Measurements from ENCODE around the gene TJP2.

Gene TJP2

DNA sequence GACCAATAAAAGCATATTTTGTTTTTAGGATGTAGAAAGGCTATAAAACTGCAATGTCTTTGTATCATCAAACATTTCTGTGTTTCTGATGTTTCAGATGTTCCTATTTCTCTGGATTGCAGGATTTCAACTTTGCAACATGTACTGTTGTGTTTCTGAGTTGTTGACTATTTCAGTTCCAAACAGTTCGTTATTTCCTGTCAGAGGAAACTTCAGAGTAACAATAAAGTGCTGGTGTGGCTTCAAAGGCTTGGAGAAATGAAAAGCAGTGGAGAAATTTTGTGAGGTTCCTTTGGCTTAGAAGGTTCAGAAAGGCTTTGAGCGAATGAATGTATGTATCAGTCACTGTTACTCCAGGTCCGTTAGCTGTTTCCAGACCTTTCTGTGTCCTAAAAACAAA is 17.2 kb downstream of the TJP2 start:
- DNase-seq (ENCODE audit: low spot score): no peak

DNA sequence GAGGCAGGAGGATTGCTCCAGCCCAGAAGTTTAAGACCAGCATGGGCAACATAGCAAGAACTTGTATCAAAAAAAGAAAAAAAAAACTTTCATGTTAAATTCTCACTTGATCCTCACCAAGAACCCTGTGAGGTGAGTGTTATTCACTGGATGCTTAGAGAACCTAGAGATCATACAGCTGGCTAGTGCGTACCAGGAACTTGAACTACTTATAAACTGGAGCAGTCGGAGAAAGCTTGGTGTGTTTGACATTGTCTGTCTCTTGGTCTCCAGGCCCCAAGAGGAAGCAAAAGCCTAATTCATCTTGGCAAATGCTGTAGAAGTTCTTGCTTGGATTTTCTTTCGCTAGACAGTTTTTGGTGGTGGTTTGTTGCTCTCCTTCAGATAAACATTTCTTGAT is 18.1 kb downstream of the TJP2 start:
- DNase-seq (ENCODE audit: low spot score): no peak

GRCh38 chr9:69193685-69194032 is 19.6 kb downstream of the TJP2 start:
- DNase-seq (ENCODE audit: low spot score): no peak

DNA sequence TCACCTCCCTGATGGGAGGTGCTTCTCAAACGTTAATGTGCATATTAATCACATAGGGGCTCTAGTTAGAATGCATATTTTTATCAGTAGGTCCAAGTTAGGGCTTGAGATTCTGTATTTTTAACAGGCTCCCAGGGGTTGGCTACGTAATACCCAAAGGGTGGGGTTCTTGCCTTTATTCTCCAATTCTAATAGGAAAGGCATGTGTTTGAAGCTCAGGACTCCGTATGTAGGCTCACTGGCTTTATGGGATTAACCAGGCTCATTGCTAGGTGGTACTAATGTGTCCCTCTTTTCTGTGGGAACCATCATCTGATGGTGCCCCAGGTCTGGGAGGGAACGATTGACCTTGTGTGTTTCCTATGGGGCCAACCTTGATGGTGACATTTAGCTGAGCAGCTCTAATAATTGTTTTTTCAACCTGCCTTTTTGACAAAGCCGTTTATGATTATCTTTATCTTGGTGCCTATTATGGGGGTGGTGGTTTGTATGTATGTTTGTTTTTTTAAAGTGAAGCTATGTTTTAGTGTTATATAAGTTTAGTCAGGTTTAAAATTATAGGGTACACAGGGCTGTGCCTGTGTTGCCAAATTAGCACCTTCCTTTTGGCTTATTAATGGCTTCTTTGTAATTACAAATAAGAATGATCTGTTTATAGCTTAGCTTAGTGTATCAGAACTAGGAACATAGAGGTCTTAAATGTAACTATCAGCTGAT is 20.8 kb downstream of the TJP2 start:
- no peak for DNase-seq (ENCODE audit: low spot score)

GRCh38 chr9:69195668-69196067 is 21.6 kb downstream of the TJP2 start:
- no peak for DNase-seq (ENCODE audit: low spot score)

GRCh38 chr9:69197687-69198086 is 23.6 kb downstream of the TJP2 start:
- no peak for DNase-seq (ENCODE audit: low spot score)

GRCh38 chr9:69198521-69199220 is 24.6 kb downstream of the TJP2 start:
- no peak for DNase-seq (ENCODE audit: low spot score)

- no peak for DNase-seq (ENCODE audit: low spot score)
Measured at GRCh38 chr9:69199769-69200470, 25.8 kb downstream of the TJP2 start.

- no peak for DNase-seq (ENCODE audit: low spot score)
Measured at GRCh38 chr9:69202556-69202955, 28.5 kb downstream of the TJP2 start.

- no peak for DNase-seq (ENCODE audit: low spot score)
Measured at GRCh38 chr9:69204326-69204725, 30.2 kb downstream of the TJP2 start.

- DNase-seq (ENCODE audit: low spot score): no peak
Measured at GRCh38 chr9:69204849-69205248, 30.8 kb downstream of the TJP2 start.

GRCh38 chr9:69206047-69206446 is 32.0 kb downstream of the TJP2 start:
- no peak for DNase-seq (ENCODE audit: low spot score)

GRCh38 chr9:69207503-69207902 is 33.4 kb downstream of the TJP2 start:
- no peak for DNase-seq (ENCODE audit: low spot score)

GRCh38 chr9:69211424-69212036 is 37.5 kb downstream of the TJP2 start:
- no peak for DNase-seq (ENCODE audit: low spot score)

GRCh38 chr9:69213647-69214046 is 39.6 kb downstream of the TJP2 start:
- DNase-seq (ENCODE audit: low spot score): no peak

DNA sequence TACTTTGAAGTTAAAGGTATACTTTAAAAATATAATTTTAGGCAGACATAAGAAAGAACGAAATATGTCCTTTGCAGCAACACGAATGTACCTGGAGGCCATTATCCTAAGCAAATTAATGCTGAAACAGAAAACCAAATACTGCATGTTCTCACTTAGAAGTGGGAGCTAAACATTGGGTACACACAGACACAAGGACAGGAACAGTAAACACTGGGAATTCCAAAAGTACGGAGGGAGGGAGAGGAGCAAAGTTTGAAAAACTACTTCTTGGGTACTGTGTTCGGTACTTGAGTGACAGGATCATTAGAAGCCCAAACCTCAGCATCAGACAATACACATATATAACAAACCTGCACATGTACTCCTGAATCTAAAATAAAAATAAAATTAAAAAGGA is 40.9 kb downstream of the TJP2 start:
- no peak for DNase-seq (ENCODE audit: low spot score)

DNA sequence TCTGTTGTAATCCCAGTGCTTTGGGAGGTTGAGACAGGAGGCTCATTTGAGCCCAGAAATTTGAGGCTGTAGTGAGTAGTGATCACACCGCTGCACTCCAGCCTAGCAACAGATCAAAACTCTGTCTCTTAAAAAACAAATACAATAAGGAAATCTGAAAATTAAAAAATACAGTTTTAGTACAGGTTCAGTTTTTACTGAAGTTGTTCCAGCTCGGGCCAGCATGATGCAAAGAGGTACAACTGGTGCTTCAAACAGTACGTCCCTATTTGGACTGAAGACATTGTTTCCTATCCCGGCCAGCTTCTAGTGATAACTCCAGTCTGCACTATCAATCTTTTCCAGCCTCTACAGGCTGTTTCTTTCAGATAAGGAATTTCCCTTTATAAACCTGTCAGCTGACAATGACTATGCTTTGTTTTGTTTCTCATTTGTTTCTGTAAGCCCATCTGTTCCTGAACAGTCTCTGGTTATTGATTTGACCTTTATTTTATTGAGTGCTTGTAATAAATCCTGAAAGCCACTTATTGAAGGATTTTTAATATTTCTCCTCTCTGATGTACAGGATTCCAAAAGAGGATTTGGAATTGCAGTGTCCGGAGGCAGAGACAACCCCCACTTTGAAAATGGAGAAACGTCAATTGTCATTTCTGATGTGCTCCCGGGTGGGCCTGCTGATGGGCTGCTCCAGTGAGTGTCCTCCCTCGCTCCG is 41.9 kb downstream of the TJP2 start:
- no peak for DNase-seq (ENCODE audit: low spot score)

DNA sequence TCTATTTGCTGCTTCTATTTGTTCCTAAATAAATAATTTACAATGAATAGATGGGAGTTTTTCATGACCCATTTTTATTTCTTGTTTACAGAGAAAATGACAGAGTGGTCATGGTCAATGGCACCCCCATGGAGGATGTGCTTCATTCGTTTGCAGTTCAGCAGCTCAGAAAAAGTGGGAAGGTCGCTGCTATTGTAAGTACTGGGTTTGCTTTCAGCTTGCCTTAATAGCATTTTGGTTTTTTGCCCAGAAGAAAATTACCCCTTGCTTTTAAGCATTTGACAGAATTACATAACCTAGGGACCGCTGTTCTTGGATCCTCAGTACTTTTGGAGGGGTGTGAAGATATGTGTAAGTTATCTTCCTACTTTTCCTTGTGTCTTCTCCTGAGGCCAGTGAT is 44.1 kb downstream of the TJP2 start:
- no peak for DNase-seq (ENCODE audit: low spot score)

GRCh38 chr9:69221036-69221435 is 47.0 kb downstream of the TJP2 start:
- DNase-seq (ENCODE audit: low spot score): no peak

DNA sequence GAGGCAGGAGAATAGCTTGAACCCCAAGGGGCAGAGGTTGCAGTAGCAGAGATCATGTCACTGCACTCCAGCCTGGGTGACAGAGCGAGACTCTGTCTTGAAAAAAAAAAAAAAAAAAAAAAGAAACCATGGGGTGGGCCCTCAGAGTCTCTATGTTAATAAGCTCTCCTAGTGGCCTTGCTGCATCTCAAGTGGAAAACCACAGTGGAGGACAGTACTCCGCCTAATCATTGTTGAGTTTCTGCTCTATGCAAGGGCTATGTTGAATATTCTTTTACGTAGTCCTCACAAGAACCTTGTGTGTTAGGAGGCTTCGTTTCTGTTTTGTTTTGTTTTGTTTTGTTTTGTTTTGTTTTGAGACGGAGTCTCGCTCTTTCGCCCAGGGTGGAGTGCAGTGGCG is 48.9 kb downstream of the TJP2 start:
- no peak for DNase-seq (ENCODE audit: low spot score)

GRCh38 chr9:69223605-69224004 is 49.5 kb downstream of the TJP2 start:
- no peak for DNase-seq (ENCODE audit: low spot score)

DNA sequence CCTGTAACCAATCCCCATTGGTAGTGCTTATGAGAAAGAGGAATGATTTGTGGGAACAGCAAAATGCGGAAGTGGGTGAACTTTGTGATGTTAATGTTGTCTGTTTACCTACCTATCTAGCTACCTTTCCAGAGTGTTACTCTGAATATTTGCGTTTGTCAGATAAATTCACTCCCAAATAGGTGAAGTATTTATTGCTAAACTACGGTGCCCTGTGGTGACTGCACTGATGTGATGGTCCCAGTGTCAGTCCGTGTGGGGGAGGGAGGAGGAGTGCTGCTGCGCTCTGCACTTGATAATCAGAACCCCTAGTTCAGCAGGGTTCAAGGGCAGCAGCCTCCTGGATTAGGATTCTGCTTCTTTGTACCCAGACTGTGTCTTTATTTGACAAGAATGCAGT is 55.3 kb downstream of the TJP2 start:
- no peak for DNase-seq (ENCODE audit: low spot score)

All from CD4-positive, alpha-beta T cell treated with Interleukin-6 at 100 ng/mL for 8 hours (primary cell).